GM21390 (cell line): ENCODE data around the gene RPL14.
A peak's percentile ranks its signal among the peaks of the same experiment; 100 is the strongest.
"Not testable (repeated sequence)": the region's sequence is repeated elsewhere in the genome, so short reads cannot be mapped to it uniquely, and the experiment has no call there.

Source experiments
- ATAC-seq: cut with Tn5 transposase; IDR thresholded peaks from one replicate; pipeline ENCODE4 v1.9.1; 2021; ENCODE audit not compliant: unreplicated experiment

The RPL14 gene

GRCh38 chr3:40461161-40461560, 4.0 kb downstream of the RPL14 start:
- ATAC-seq = no peak

GRCh38 chr3:40462838-40463237, 5.7 kb downstream of the RPL14 start:
- ATAC-seq = not testable (repeated sequence)

- no peak for ATAC-seq
Measured at GRCh38 chr3:40463579-40463978, 6.4 kb downstream of the RPL14 start.

GRCh38 chr3:40464339-40465110, 7.4 kb downstream of the RPL14 start:
- ATAC-seq = no peak

- no peak for ATAC-seq
Measured at GRCh38 chr3:40465111-40465407, 7.9 kb downstream of the RPL14 start.

GRCh38 chr3:40465456-40465855, 8.3 kb downstream of the RPL14 start:
- no peak for ATAC-seq

GRCh38 chr3:40468018-40468417, 10.9 kb downstream of the RPL14 start:
- ATAC-seq = no peak

GRCh38 chr3:40470701-40471100, 13.6 kb downstream of the RPL14 start:
- ATAC-seq = no peak

GRCh38 chr3:40476478-40477470, 19.6 kb downstream of the RPL14 start, which contains the start of gene ZNF619:
TSS of gene ZNF619 (plus strand) at chr3:40477122. CDS start at chr3:40477980, 858 bp downstream.
- ATAC-seq = peak; percentile 78

GRCh38 chr3:40477666-40478065, 20.5 kb downstream of the RPL14 start:
- no peak for ATAC-seq

GRCh38 chr3:40487172-40487571, 30.0 kb downstream of the RPL14 start:
- no peak for ATAC-seq

GRCh38 chr3:40490916-40491315, 33.8 kb downstream of the RPL14 start:
- ATAC-seq = no peak

- no peak for ATAC-seq
Measured at GRCh38 chr3:40494698-40495097, 37.6 kb downstream of the RPL14 start.

GRCh38 chr3:40497288-40497687, 40.1 kb downstream of the RPL14 start:
- ATAC-seq = no peak

- ATAC-seq = no peak
Measured at GRCh38 chr3:40499952-40500351, 42.8 kb downstream of the RPL14 start.

GRCh38 chr3:40502034-40502433, 44.9 kb downstream of the RPL14 start:
- no peak for ATAC-seq

GRCh38 chr3:40504636-40505430, 47.7 kb downstream of the RPL14 start:
- ATAC-seq = no peak

- ATAC-seq = peak; percentile 82
Measured at GRCh38 chr3:40505599-40506462, 48.7 kb downstream of the RPL14 start, which contains the start of gene ZNF620. TSS of gene ZNF620 (plus strand) at chr3:40506039. CDS start at chr3:40506353, 314 bp downstream.

- no peak for ATAC-seq
Measured at GRCh38 chr3:40511031-40511718, 54.0 kb downstream of the RPL14 start.
